Measurements from ENCODE around the gene HIGD1A.
"Not testable (repeated sequence)": the region's sequence is repeated elsewhere in the genome, so short reads cannot be mapped to it uniquely, and the experiment has no call there.

Gene HIGD1A

DNA sequence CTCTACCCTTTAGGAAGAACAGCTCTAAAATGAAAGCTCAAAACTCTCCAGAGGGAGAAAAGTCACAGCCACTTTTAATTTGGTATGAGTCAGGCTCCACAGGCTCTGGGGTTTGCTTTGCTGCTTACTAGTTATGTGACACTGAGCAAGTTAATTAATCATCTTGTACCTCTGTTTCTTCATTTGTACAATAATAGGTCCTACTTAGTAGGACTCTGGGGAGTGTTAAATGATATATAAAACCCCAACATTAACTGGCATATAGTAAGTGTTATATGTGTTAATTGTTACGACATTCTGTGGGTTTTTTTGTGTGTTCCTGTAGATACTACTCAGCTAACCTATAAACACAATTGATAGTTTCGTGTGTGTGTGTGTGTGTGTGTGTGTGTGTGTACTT, 11.5 kb upstream of the HIGD1A start:
- TF ChIP-seq ZNF274 (IDR thresholded peaks at IDR 0.05; ENCODE audit: low read depth, low read length): no peak
- no peak overlapping the region for H3K4me3 ChIP-seq (ENCODE audit: low read length)

DNA sequence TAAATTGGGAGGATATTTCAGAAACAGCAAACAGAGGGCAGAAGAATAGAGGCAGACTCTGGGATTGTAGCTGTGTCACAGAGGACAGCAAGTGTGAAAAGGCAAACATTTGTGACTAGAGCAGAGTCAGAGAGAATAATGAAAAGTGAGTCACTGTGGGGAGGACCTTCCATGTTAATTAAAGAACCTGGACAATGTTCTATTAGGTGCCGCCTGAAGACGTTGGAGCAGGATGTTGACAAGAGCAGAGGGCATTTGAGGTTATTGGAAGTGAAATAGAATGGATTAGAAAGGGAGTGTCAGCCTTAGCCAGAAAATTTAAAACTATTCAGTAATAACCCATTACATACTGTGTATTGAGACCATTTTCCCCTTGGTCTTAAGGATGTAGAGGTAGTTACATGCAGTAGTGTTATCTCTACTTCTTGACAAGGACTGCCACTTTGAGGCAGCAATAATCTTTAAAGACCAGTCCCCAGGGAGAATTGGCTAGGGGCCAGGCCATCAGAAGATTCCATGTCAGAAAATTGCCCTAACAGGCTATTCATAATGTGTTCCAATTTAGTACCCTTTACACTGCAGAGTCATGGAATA, 10.7 kb upstream of the HIGD1A start:
- TF ChIP-seq ZNF274 (IDR thresholded peaks at IDR 0.05; ENCODE audit: low read depth, low read length): no peak
- no peak overlapping the region for H3K4me3 ChIP-seq (ENCODE audit: low read length)

DNA sequence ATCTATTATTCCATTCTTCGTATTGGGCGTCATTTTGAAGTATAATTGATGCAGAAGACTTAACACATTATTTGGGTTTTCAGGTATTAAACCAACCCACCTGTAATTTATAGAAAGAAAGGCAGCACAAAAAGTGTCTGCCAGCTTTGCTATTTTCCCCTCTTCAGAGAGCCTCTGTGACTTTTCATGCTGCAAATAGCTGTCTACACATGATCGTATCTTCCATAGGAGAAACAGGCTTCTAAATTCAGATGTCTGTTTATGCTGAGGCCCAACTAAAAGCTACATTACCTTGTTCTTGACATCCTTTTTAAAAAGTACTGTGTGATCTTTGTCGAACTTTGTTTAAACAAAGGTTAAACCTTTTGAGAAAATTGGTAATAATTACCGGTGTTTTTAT, 10.0 kb upstream of the HIGD1A start:
- H3K4me3 ChIP-seq (ENCODE audit: low read length): no peak overlapping the region
- no peak for TF ChIP-seq ZNF274 (IDR thresholded peaks at IDR 0.05; ENCODE audit: low read depth, low read length)

- not testable (repeated sequence) for H3K4me3 ChIP-seq (ENCODE audit: low read length)
Observed at GRCh38 chr3:42811118-42811883, 7.0 kb upstream of the HIGD1A start.

GRCh38 chr3:42810706-42811105, 6.4 kb upstream of the HIGD1A start:
- H3K4me3 ChIP-seq (ENCODE audit: low read length): not testable (repeated sequence)

DNA sequence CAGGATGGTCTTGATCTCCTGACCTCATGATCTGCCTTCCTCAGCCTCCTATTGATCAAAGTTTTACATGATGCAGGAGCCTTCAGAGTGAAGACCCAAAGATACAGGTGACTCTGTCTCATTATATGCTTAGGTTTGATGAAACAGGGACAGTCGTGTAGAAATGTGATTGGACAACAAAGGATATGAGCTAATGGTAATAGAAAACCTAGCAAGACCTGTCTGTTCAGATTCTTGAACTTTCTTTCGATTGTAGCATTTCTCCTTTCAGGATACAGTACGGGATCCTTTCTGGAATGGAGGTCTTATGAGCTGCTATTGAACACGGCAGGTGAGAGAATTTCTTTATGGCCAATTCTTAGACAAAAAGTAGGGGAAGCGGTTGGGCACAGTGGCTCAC, 4.9 kb upstream of the HIGD1A start, which contains the start of gene ACKR2:
Gene ACKR2, plus strand, starts transcription at position 244 of the 400 bp plus-strand sequence. CDS start 55,058 bp downstream, outside the sequence.
- no peak within 1 kb of the TSS for H3K4me3 ChIP-seq (ENCODE audit: low read length)
- TF ChIP-seq ZNF274 (IDR thresholded peaks at IDR 0.05; ENCODE audit: low read depth, low read length): no peak

- TF ChIP-seq ZNF274 (IDR thresholded peaks at IDR 0.05; ENCODE audit: low read depth, low read length): no peak
- H3K4me3 ChIP-seq (ENCODE audit: low read length): no peak overlapping the region
Observed at GRCh38 chr3:42807929-42808328, 3.6 kb upstream of the HIGD1A start.

GRCh38 chr3:42805141-42805821, 991 bp upstream of the HIGD1A start:
- no peak overlapping the region; the same call in 1 of the 2 replicates for H3K4me3 ChIP-seq (ENCODE audit: low read length)
- TF ChIP-seq ZNF274 (IDR thresholded peaks at IDR 0.05; ENCODE audit: low read depth, low read length): no peak

GRCh38 chr3:42804831-42805132, 492 bp upstream of the HIGD1A start:
- peak overlapping the region; percentile 83 for H3K4me3 ChIP-seq (ENCODE audit: low read length)
- TF ChIP-seq ZNF274 (IDR thresholded peaks at IDR 0.05; ENCODE audit: low read depth, low read length): no peak

- peak overlapping the region; percentile 91 for H3K4me3 ChIP-seq (ENCODE audit: low read length)
- TF ChIP-seq ZNF274 (IDR thresholded peaks at IDR 0.05; ENCODE audit: low read depth, low read length): no peak
Observed at GRCh38 chr3:42803414-42804105, 730 bp downstream of the HIGD1A start.

GRCh38 chr3:42802876-42803413, 1.3 kb downstream of the HIGD1A start:
- no peak for TF ChIP-seq ZNF274 (IDR thresholded peaks at IDR 0.05; ENCODE audit: low read depth, low read length)
- H3K4me3 ChIP-seq (ENCODE audit: low read length): peak overlapping the region; percentile 91

- no peak for TF ChIP-seq ZNF274 (IDR thresholded peaks at IDR 0.05; ENCODE audit: low read depth, low read length)
Observed at GRCh38 chr3:42801784-42802183, 2.5 kb downstream of the HIGD1A start.

DNA sequence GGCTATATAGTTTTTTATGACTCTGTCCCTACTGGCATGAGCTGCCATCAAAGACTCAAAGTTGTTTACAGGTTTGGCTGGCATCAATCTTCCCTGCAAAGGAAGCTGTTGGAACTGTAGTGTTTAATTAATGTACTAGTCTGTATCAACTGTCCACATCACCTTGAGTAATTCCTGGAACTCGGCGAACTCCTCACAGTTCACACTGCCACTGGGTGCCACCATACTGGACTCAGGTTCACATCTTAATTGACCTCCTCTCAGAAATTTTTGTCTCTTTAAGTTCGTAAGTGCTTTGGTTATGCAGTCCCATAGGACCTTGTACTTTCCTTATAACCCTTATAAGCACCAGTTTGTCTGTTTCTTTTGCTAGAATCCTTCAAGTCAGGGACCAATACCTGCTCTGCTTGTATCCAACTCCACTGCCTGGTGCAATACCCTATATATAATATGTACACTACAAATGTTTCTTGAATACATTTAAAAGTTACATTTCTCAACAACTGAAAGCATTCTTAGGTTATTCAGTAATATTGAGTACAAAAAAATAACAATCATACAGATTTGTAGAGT, 3.2 kb downstream of the HIGD1A start:
- no peak for TF ChIP-seq ZNF274 (IDR thresholded peaks at IDR 0.05; ENCODE audit: low read depth, low read length)
- no peak overlapping the region for H3K4me3 ChIP-seq (ENCODE audit: low read length)

More at GRCh38 chr3:42801784-42802183, 2.5 kb downstream of the HIGD1A start:
- no peak overlapping the region for H3K4me3 ChIP-seq (ENCODE audit: low read length)

- no peak for TF ChIP-seq ZNF274 (IDR thresholded peaks at IDR 0.05; ENCODE audit: low read depth, low read length)
- H3K4me3 ChIP-seq (ENCODE audit: low read length): no peak overlapping the region
Observed at GRCh38 chr3:42800251-42800650, 4.0 kb downstream of the HIGD1A start.

Data from GM08714 (cell line).